ENCODE data around the gene BAZ2A.
"Not testable (repeated sequence)": the region's sequence is repeated elsewhere in the genome, so short reads cannot be mapped to it uniquely, and the experiment has no call there.

The BAZ2A gene

GRCh38 chr12:56630180-56630632, at the start of gene BAZ2A:
BAZ2A (minus strand) TSS chr12:56630326; CDS start chr12:56617530, 12,796 bp downstream.
- peak; percentile 80 for DNase-seq

GRCh38 chr12:56678852-56679251, 48.7 kb upstream of the BAZ2A start:
- no peak for DNase-seq

- no peak for DNase-seq
These were observed 47.6 kb upstream of the BAZ2A start for GRCh38 chr12:56677680-56678079.

GRCh38 chr12:56676851-56677580, 46.9 kb upstream of the BAZ2A start:
- DNase-seq, result no peak

- DNase-seq, result no peak
These were observed 41.5 kb upstream of the BAZ2A start for GRCh38 chr12:56671608-56672007.

GRCh38 chr12:56670836-56671235, 40.7 kb upstream of the BAZ2A start:
- no peak for DNase-seq

- DNase-seq, result no peak
These were observed 38.0 kb upstream of the BAZ2A start for GRCh38 chr12:56668197-56668457.

- no peak for DNase-seq
These were observed 32.0 kb upstream of the BAZ2A start for GRCh38 chr12:56661979-56662638.

GRCh38 chr12:56661560-56661959, 31.4 kb upstream of the BAZ2A start:
- no peak for DNase-seq

GRCh38 chr12:56658921-56659320, 28.8 kb upstream of the BAZ2A start:
- DNase-seq, result no peak

- DNase-seq, result no peak
These were observed 27.6 kb upstream of the BAZ2A start for GRCh38 chr12:56657416-56658379.

- DNase-seq, result not testable (repeated sequence)
These were observed 23.7 kb upstream of the BAZ2A start for GRCh38 chr12:56653781-56654180.

GRCh38 chr12:56648023-56648422, 17.9 kb upstream of the BAZ2A start:
- DNase-seq, result not testable (repeated sequence)

GRCh38 chr12:56645717-56646446, 15.8 kb upstream of the BAZ2A start, which contains the start of gene ATP5F1B:
ATP5F1B (minus strand) TSS chr12:56645984; CDS start chr12:56645963, 21 bp downstream.
- peak; percentile 86 for DNase-seq

GRCh38 chr12:56645201-56645716, 15.1 kb upstream of the BAZ2A start:
- no peak for DNase-seq

- DNase-seq, result no peak
These were observed 14.5 kb upstream of the BAZ2A start for GRCh38 chr12:56644654-56645053.

- no peak for DNase-seq
These were observed 11.1 kb upstream of the BAZ2A start for GRCh38 chr12:56641219-56641618.

GRCh38 chr12:56637621-56638020, 7.5 kb upstream of the BAZ2A start:
- DNase-seq, result no peak

- peak; percentile 71 for DNase-seq
These were observed 6.8 kb upstream of the BAZ2A start for GRCh38 chr12:56636675-56637540.

- DNase-seq, result peak; percentile 69
These were observed 5.9 kb upstream of the BAZ2A start for GRCh38 chr12:56635806-56636674.
